K562 (cell line): ENCODE measurements around the gene ATP5ME. TPM values are rescaled to one million over a fixed set of nuclear protein-coding genes. Genes with fewer than 3 reads are reported as not detected.

ENCODE experiments used
- ATF6 ChIP-seq: sonication (generic); formaldehyde crosslinking; IDR thresholded peaks from 2 replicates; pipeline ENCODE4 v1.4.0; 2020; ENCODE audit warnings: mild to moderate bottlenecking, missing genetic modification reagents
- CREBBP ChIP-seq: IDR thresholded peaks from one replicate; pipeline ENCODE4 v1.6.1; 2012; ENCODE audit warnings: low read depth, mild to moderate bottlenecking, control low read depth, inconsistent platforms, low read length
- CUX1 ChIP-seq: fragments of 200-800 bp; sonication (Bioruptor generic); IDR thresholded peaks from 2 replicates; pipeline ENCODE4 v1.6.1; 2016; ENCODE audit warnings: missing genetic modification characterization, missing compliant biosample characterization
- EGR1 ChIP-seq: fragments of 450-650 bp; conservative IDR thresholded peaks from 2 replicates; pipeline ENCODE4 v1.6.1; 2017; ENCODE audit warnings: mild to moderate bottlenecking
- EWSR1 ChIP-seq: fragments of 450-650 bp; IDR thresholded peaks from 2 replicates; pipeline ENCODE4 v1.6.1; 2018; ENCODE audit warnings: borderline replicate concordance, mild to moderate bottlenecking, low read depth, moderate library complexity; ENCODE audit not compliant: partially characterized antibody
- MTF1 ChIP-seq: fragments of 250-450 bp; sonication (Bioruptor Pico); IDR thresholded peaks from 2 replicates; pipeline ENCODE4 v1.9.0; 2021; ENCODE audit warnings: moderate library complexity, mild to moderate bottlenecking, inconsistent platforms, borderline replicate concordance
- MXD1 ChIP-seq: fragments of 250-450 bp; sonication (Bioruptor Pico); IDR thresholded peaks from 2 replicates; pipeline ENCODE4 v1.8.0; 2021; ENCODE audit warnings: borderline replicate concordance, mild to moderate bottlenecking, moderate library complexity; ENCODE audit not compliant: poor library complexity, severe bottlenecking
- POLR2B ChIP-seq: fragments of 450-650 bp; IDR thresholded peaks from 2 replicates; pipeline ENCODE4 v1.6.1; 2018; ENCODE audit warnings: low read depth; ENCODE audit not compliant: partially characterized antibody
- PRPF4 ChIP-seq: fragments of 200-400 bp; formaldehyde crosslinking; IDR thresholded peaks from one replicate; pipeline ENCODE4 v1.6.1; 2017; ENCODE audit warnings: low read length, low read depth, mild to moderate bottlenecking; ENCODE audit not compliant: insufficient read depth, poor library complexity, severe bottlenecking
- TCF3 ChIP-seq: sonication (generic); formaldehyde crosslinking; IDR thresholded peaks from 2 replicates; pipeline ENCODE4 v1.4.0; 2020; ENCODE audit warnings: mild to moderate bottlenecking, missing genetic modification reagents
- ZBTB11 ChIP-seq, 3 experiments: fragments of 200-800 bp in 1 of 3; fragments of 250-450 bp in 1 of 3; fragments of 450-650 bp in 1 of 3; sonication (Bioruptor Pico) in 1 of 3; sonication (Bioruptor generic) in 1 of 3; formaldehyde crosslinking in 1 of 3; IDR thresholded peaks; 2 replicates each; pipeline versions ENCODE4 v1.6.1 to v1.8.0; 2016 to 2022; ENCODE audit warnings: mild to moderate bottlenecking in 2 of 3, missing genetic modification characterization in 2 of 3, missing compliant biosample characterization in 1 of 3, moderate library complexity in 1 of 3
- ZBTB8A ChIP-seq: fragments of 450-650 bp; IDR thresholded peaks from 2 replicates; pipeline ENCODE4 v1.6.1; 2018; ENCODE audit warnings: mild to moderate bottlenecking, moderate library complexity; ENCODE audit not compliant: partially characterized antibody
- ZNF23 ChIP-seq: fragments of 250-450 bp; sonication (Bioruptor Pico); IDR thresholded peaks from 2 replicates; pipeline ENCODE4 v1.4.0; 2020; ENCODE audit warnings: mild to moderate bottlenecking
- ZSCAN32 ChIP-seq: fragments of 450-650 bp; formaldehyde crosslinking; IDR thresholded peaks from 2 replicates; pipeline ENCODE4 v1.4.0; 2020; ENCODE audit warnings: mild to moderate bottlenecking, moderate library complexity
- polyA plus RNA-seq, 8 experiments: library from polyadenylated mRNA; depleted of rRNA in 4 of 8; stranded (reverse) in 5 of 8; unstranded in 3 of 8; fragments of >200 nt; fragmentation: Nextera tagmentation in 2 of 8; fragmentation: Illumina TruSeq in 1 of 8; extraction: Ambion mirVana in 2 of 8; extraction: Trizol in 1 of 8; gene quantifications; 2 replicates each; pipeline versions ENCODE4 v1.2.1 to v1.2.3, GENCODE V29; 2011 to 2014; ENCODE audit warnings: inconsistent platforms in 1 of 8, missing spikeins in 1 of 8
- total RNA-seq, 7 experiments: library from RNA; depleted of rRNA in 6 of 7; stranded (reverse); fragments of >200 nt in 6 of 7; fragmentation: Illumina TruSeq in 2 of 7; extraction: Trizol in 2 of 7; gene quantifications; 2 replicates each; pipeline versions ENCODE4 v1.2.1 to v1.2.3, GENCODE V29; 2011 to 2021; ENCODE audit warnings: low replicate concordance in 1 of 7

The ATP5ME gene
- total and polyA plus RNA-seq, 9 of the 15 experiments (the other 6 are each of a cell fraction or from before 2014, with no cell fraction given), result 509 to 2,480 (median 887) TPM

- no peak for TF ChIP-seq MXD1 (CRISPR knock-in tag)
- TF ChIP-seq POLR2B, result peak; percentile 70
- TF ChIP-seq ZBTB8A, result no peak
- TF ChIP-seq ATF6 (CRISPR knock-in tag), result no peak
- TF ChIP-seq EWSR1, result no peak
- TF ChIP-seq CREBBP, result no peak
- no peak for TF ChIP-seq PRPF4
- no peak for TF ChIP-seq ZNF23 (CRISPR knock-in tag)
- TF ChIP-seq MTF1 (CRISPR knock-in tag), result no peak
- no peak for TF ChIP-seq TCF3 (CRISPR knock-in tag)
- TF ChIP-seq CUX1 (CRISPR knock-in tag), result no peak
- TF ChIP-seq EGR1, result peak; percentile 80
- TF ChIP-seq ZBTB11 (CRISPR knock-in tag; IDR thresholded peaks at IDR 0.05), result peak in 1 of 3 experiments; percentile 26; a peak in 1 of 6 replicates
- 0 out of 2 replicates have a peak, but pooled peaks have one; percentile 39 for TF ChIP-seq ZSCAN32
Measured at GRCh38 chr4:687048-687970, 13.2 kb upstream of the ATP5ME start (continued).
